ENCODE data around the gene DUS1L. TPM values are rescaled to one million over a fixed set of nuclear protein-coding genes. Genes with fewer than 3 reads are reported as not detected.

The DUS1L gene
- total and polyA plus RNA-seq, 2 experiments from 2014 or later = 66.0 to 122 TPM

DNA sequence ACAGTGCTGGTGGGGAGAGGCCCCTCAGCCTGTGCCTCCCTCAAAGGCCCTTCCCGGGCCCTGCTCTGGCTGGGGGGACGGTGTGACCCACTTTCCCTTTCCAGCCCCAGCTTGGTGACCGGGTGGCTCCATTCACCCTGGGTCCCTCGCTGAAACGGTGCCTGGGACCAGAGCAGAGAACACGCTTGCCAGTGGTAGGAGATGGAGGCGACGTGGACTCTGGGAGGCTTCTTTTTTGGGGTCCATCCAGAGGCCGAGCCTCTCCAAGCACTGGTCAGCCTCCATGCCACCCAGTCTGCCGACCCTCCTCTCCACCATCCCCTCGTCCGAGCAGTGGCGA is 50.7 kb downstream of the DUS1L start:
- H3K4me3 Mint-ChIP-seq = no peak overlapping the region

More for the DNA sequence above, 50.7 kb downstream of the DUS1L start:
- TF ChIP-seq CREB1 (CRISPR knock-in tag; IDR thresholded peaks at IDR 0.05; ENCODE audit: low read depth) (no peak), NANOG (IDR thresholded peaks at IDR 0.05; ENCODE audit: borderline replicate concordance) (no peak), EZH2 (IDR thresholded peaks at IDR 0.05; ENCODE audit: low read depth, unreplicated experiment) (no peak), POLR2AphosphoS5 (IDR thresholded peaks at IDR 0.05; ENCODE audit: low read depth) (no peak), JUNB (IDR thresholded peaks at IDR 0.05; ENCODE audit: unreplicated experiment) (no peak), STAT1 (IDR thresholded peaks at IDR 0.05; ENCODE audit: unreplicated experiment) (no peak), EZH2phosphoT487 (IDR thresholded peaks at IDR 0.05; ENCODE audit: unreplicated experiment) (no peak), ZNF331 (CRISPR knock-in tag; IDR thresholded peaks at IDR 0.05; ENCODE audit: low read depth) (no peak), ZNF114 (CRISPR knock-in tag; IDR thresholded peaks at IDR 0.05) (no peak)
- TF ChIP-seq, protein P1, sequence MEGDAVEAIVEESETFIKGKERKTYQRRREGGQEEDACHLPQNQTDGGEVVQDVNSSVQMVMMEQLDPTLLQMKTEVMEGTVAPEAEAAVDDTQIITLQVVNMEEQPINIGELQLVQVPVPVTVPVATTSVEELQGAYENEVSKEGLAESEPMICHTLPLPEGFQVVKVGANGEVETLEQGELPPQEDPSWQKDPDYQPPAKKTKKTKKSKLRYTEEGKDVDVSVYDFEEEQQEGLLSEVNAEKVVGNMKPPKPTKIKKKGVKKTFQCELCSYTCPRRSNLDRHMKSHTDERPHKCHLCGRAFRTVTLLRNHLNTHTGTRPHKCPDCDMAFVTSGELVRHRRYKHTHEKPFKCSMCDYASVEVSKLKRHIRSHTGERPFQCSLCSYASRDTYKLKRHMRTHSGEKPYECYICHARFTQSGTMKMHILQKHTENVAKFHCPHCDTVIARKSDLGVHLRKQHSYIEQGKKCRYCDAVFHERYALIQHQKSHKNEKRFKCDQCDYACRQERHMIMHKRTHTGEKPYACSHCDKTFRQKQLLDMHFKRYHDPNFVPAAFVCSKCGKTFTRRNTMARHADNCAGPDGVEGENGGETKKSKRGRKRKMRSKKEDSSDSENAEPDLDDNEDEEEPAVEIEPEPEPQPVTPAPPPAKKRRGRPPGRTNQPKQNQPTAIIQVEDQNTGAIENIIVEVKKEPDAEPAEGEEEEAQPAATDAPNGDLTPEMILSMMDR (conservative IDR thresholded peaks at IDR 0.05; ENCODE audit: low read depth in 2 of 2) = no peak
- TF ChIP-seq, protein P2, sequence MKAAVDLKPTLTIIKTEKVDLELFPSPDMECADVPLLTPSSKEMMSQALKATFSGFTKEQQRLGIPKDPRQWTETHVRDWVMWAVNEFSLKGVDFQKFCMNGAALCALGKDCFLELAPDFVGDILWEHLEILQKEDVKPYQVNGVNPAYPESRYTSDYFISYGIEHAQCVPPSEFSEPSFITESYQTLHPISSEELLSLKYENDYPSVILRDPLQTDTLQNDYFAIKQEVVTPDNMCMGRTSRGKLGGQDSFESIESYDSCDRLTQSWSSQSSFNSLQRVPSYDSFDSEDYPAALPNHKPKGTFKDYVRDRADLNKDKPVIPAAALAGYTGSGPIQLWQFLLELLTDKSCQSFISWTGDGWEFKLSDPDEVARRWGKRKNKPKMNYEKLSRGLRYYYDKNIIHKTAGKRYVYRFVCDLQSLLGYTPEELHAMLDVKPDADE (IDR thresholded peaks at IDR 0.05) = no peak
- TF ChIP-seq, protein P3, sequence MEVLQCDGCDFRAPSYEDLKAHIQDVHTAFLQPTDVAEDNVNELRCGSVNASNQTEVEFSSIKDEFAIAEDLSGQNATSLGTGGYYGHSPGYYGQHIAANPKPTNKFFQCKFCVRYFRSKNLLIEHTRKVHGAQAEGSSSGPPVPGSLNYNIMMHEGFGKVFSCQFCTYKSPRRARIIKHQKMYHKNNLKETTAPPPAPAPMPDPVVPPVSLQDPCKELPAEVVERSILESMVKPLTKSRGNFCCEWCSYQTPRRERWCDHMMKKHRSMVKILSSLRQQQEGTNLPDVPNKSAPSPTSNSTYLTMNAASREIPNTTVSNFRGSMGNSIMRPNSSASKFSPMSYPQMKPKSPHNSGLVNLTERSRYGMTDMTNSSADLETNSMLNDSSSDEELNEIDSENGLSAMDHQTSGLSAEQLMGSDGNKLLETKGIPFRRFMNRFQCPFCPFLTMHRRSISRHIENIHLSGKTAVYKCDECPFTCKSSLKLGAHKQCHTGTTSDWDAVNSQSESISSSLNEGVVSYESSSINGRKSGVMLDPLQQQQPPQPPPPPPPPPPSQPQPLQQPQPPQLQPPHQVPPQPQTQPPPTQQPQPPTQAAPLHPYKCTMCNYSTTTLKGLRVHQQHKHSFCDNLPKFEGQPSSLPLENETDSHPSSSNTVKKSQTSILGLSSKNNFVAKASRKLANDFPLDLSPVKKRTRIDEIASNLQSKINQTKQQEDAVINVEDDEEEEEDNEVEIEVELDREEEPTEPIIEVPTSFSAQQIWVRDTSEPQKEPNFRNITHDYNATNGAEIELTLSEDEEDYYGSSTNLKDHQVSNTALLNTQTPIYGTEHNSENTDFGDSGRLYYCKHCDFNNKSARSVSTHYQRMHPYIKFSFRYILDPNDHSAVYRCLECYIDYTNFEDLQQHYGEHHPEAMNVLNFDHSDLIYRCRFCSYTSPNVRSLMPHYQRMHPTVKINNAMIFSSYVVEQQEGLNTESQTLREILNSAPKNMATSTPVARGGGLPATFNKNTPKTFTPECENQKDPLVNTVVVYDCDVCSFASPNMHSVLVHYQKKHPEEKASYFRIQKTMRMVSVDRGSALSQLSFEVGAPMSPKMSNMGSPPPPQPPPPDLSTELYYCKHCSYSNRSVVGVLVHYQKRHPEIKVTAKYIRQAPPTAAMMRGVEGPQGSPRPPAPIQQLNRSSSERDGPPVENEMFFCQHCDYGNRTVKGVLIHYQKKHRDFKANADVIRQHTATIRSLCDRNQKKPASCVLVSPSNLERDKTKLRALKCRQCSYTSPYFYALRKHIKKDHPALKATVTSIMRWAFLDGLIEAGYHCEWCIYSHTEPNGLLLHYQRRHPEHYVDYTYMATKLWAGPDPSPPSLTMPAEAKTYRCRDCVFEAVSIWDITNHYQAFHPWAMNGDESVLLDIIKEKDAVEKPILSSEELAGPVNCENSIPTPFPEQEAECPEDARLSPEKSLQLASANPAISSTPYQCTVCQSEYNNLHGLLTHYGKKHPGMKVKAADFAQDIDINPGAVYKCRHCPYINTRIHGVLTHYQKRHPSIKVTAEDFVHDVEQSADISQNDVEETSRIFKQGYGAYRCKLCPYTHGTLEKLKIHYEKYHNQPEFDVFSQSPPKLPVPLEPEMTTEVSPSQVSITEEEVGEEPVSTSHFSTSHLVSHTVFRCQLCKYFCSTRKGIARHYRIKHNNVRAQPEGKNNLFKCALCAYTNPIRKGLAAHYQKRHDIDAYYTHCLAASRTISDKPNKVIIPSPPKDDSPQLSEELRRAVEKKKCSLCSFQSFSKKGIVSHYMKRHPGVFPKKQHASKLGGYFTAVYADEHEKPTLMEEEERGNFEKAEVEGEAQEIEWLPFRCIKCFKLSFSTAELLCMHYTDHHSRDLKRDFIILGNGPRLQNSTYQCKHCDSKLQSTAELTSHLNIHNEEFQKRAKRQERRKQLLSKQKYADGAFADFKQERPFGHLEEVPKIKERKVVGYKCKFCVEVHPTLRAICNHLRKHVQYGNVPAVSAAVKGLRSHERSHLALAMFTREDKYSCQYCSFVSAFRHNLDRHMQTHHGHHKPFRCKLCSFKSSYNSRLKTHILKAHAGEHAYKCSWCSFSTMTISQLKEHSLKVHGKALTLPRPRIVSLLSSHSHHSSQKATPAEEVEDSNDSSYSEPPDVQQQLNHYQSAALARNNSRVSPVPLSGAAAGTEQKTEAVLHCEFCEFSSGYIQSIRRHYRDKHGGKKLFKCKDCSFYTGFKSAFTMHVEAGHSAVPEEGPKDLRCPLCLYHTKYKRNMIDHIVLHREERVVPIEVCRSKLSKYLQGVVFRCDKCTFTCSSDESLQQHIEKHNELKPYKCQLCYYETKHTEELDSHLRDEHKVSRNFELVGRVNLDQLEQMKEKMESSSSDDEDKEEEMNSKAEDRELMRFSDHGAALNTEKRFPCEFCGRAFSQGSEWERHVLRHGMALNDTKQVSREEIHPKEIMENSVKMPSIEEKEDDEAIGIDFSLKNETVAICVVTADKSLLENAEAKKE (CRISPR knock-in tag; IDR thresholded peaks at IDR 0.05) = no peak
- TF ChIP-seq, protein P4, sequence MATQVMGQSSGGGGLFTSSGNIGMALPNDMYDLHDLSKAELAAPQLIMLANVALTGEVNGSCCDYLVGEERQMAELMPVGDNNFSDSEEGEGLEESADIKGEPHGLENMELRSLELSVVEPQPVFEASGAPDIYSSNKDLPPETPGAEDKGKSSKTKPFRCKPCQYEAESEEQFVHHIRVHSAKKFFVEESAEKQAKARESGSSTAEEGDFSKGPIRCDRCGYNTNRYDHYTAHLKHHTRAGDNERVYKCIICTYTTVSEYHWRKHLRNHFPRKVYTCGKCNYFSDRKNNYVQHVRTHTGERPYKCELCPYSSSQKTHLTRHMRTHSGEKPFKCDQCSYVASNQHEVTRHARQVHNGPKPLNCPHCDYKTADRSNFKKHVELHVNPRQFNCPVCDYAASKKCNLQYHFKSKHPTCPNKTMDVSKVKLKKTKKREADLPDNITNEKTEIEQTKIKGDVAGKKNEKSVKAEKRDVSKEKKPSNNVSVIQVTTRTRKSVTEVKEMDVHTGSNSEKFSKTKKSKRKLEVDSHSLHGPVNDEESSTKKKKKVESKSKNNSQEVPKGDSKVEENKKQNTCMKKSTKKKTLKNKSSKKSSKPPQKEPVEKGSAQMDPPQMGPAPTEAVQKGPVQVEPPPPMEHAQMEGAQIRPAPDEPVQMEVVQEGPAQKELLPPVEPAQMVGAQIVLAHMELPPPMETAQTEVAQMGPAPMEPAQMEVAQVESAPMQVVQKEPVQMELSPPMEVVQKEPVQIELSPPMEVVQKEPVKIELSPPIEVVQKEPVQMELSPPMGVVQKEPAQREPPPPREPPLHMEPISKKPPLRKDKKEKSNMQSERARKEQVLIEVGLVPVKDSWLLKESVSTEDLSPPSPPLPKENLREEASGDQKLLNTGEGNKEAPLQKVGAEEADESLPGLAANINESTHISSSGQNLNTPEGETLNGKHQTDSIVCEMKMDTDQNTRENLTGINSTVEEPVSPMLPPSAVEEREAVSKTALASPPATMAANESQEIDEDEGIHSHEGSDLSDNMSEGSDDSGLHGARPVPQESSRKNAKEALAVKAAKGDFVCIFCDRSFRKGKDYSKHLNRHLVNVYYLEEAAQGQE (IDR thresholded peaks at IDR 0.05; ENCODE audit: unreplicated experiment) = no peak
- Mint-ChIP-seq H3K27me3 (ENCODE audit: insufficient read depth, low read depth, poor library complexity) (peaks cover 10% of the 10 kb centered on the region), H3K9me3 (no peaks in the 10 kb centered on the region), H3K36me3 (ENCODE audit: low read depth) (peaks cover 6% of the 10 kb centered on the region; the same call in 1 of the 3 replicates), H3K27ac (no peak overlapping the region), H3K4me1 (no peaks in the 10 kb centered on the region)
- ATAC-seq (no peak), DNase-seq (ENCODE audit: low spot score) (no peak)
- no peaks in the 10 kb centered on the region; the same call in 1 of the 2 replicates for H3K4me1 ChIP-seq (ENCODE audit: insufficient read depth)
- no peak overlapping the region for H2AFZ ChIP-seq
- no peaks in the 10 kb centered on the region for H3K79me2 ChIP-seq (replicated peaks; ENCODE audit: insufficient read depth)
- H3K27ac ChIP-seq (ENCODE audit: low read depth) = no peak overlapping the region
- H3F3A ChIP-seq (replicated peaks; ENCODE audit: low read depth) = 0 out of 2 replicates have a peak, but pooled peaks cover 4% of the 10 kb centered on the region
- no peak overlapping the region for H3K4me2 ChIP-seq
- no peaks in the 10 kb centered on the region for H3K27me3 ChIP-seq (ENCODE audit: insufficient read depth)
- no peak overlapping the region for H3K4me3 ChIP-seq
- no peaks in the 10 kb centered on the region; the same call in 1 of the 2 replicates for H4K20me1 ChIP-seq (replicated peaks; ENCODE audit: insufficient read depth)
- no peaks in the 10 kb centered on the region for H3K9me2 ChIP-seq (ENCODE audit: insufficient read depth)
- H3K36me3 ChIP-seq (ENCODE audit: insufficient read depth) = no peaks in the 10 kb centered on the region

All from GM23338 (cell line).